Measurements from ENCODE around the gene PSMG1. TPM values are rescaled to one million over a fixed set of nuclear protein-coding genes. Genes with fewer than 3 reads are reported as not detected.
A peak's percentile ranks its signal among the peaks of the same experiment; 100 is the strongest.

Gene PSMG1
- total and polyA plus RNA-seq, 12 donors: 14.8 to 29.4 (median 25.5) TPM

DNA sequence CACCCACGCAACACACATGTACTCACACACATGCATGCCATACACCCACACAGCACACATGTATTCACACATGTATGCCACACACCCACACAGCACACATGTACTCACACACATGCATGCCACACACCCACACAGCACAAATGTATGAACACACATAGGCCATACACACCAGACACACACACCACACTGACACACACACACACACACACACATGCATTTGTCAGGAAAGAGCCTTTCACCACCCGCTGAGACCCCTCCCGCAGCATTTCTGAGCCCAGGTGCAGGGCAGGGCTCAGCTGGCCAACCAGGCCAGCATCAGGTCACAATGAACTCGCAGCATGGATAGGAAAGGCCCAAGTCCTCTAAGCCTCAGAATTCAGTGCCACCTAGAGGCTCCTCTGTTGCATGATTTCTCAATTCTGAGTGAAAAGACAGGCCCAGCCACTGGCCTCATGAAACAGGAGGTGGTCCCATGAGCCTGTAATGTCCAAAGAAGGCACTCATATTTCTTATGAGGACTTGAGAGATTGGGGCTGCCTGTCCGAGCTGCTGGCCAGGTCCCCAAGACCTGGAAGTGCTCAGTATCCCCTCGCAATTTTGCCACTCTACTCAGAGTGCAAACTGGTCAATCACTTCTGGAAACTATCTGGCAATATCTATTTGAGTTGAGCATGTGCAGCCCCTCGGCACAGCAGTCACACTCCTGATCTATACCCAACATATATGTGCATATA is 57.3 kb downstream of the PSMG1 start:
- intact Hi-C loops (cut with DNase I): loop anchor here in 7 of 10 donors (1.0 to 10.0 kb wide), 7 partner anchors 121 to 392 kb away; partner anchors contain the start of gene ETS2 (in 4 of the 7)
- DNase-seq (peak in 1 of 2 donors; percentile 67), ATAC-seq (peak; percentile 89 to 96 (median 94))
- 15 to 36% methylated on average over 7 of the region's 7 CpGs for WGBS, 2 donors
- no peak overlapping the region for H3K4me3 ChIP-seq
- peaks cover 0 to 25% (median 13%) of the 10 kb centered on the region in 9 donors for H3K4me1 ChIP-seq
- H3K27ac ChIP-seq: peak overlapping the region in 4 of 10 donors; percentile 4 to 68 (median 52)
- peaks cover 0 to 28% (median 9%) of the 10 kb centered on the region in 11 donors for H3K9me3 ChIP-seq
- H3K27me3 ChIP-seq: no peaks in the 10 kb centered on the region
- H3K36me3 ChIP-seq: no peaks in the 10 kb centered on the region
- TF ChIP-seq, protein P1, sequence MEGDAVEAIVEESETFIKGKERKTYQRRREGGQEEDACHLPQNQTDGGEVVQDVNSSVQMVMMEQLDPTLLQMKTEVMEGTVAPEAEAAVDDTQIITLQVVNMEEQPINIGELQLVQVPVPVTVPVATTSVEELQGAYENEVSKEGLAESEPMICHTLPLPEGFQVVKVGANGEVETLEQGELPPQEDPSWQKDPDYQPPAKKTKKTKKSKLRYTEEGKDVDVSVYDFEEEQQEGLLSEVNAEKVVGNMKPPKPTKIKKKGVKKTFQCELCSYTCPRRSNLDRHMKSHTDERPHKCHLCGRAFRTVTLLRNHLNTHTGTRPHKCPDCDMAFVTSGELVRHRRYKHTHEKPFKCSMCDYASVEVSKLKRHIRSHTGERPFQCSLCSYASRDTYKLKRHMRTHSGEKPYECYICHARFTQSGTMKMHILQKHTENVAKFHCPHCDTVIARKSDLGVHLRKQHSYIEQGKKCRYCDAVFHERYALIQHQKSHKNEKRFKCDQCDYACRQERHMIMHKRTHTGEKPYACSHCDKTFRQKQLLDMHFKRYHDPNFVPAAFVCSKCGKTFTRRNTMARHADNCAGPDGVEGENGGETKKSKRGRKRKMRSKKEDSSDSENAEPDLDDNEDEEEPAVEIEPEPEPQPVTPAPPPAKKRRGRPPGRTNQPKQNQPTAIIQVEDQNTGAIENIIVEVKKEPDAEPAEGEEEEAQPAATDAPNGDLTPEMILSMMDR (IDR thresholded peaks at IDR 0.05): peak; percentile 43 to 81 (median 69)

Other genes starting within 250 kb of the PSMG1 start
- gene BRWD1, start 130.2 kb upstream of the PSMG1 start, total RNA-seq: 10 to 100 TPM; 30.2 to 38.8 (median 34.6) TPM
- 10 to 100 TPM in 1 of 2 donors, 1 to 10 TPM in 1; 8.5 to 12.7 TPM for gene BRWD1, start 130.2 kb upstream of the PSMG1 start, polyA plus RNA-seq
- 10 to 100 TPM; 49.4 to 73.6 (median 59.3) TPM for gene HMGN1, start 165.6 kb upstream of the PSMG1 start, total RNA-seq
- 10 to 100 TPM; 46.2 to 79.0 TPM for gene HMGN1, start 165.6 kb upstream of the PSMG1 start, polyA plus RNA-seq